ENCODE measurements around the gene PCYOX1L. TPM values are rescaled to one million over a fixed set of nuclear protein-coding genes. Genes with fewer than 3 reads are reported as not detected.

The PCYOX1L gene
- total RNA-seq, 1 experiment from 2014 or later: 7.0 TPM

- intact Hi-C loops (cut with micrococcal nuclease; ENCODE audit: unreplicated experiment) (loop anchor here (1.0 kb wide), 1 partner anchor 54 kb away; no protein-coding TSS in a partner anchor), in situ Hi-C loops (cut with HindIII; ENCODE audit: low pct_unique_long_range_greater_than_20kb, low sequenced_read_pairs) (no loop called here)
- CTCF ChIA-PET: interaction anchor here (0.6 to 1.2 kb wide), 4 partner anchors 11 to 107 kb away, joined by 3 to 8 read pairs (median 4); no protein-coding TSS in a partner anchor
- Histone ChIP-seq H3K27ac (ENCODE audit: low read length) (no peak overlapping the region), H3K9me3 (ENCODE audit: control insufficient read depth, insufficient read depth, low read depth, low read length) (no peaks in the 10 kb centered on the region), H3K27me3 (ENCODE audit: control insufficient read depth, insufficient read depth, low read length) (no peaks in the 10 kb centered on the region), H3K36me3 (ENCODE audit: control insufficient read depth, insufficient read depth, low read length) (no peaks in the 10 kb centered on the region), H3K4me1 (ENCODE audit: control insufficient read depth, insufficient read depth, low read length) (no peaks in the 10 kb centered on the region), H3K4me3 (ENCODE audit: low read depth in 2 of 2, low read length in 2 of 2) (no peak overlapping the region)
- POLR2A ChIA-PET: interaction anchor here (0.5 to 0.8 kb wide), 2 partner anchors 25 to 190 kb away, joined by 3 read pairs; no protein-coding TSS in a partner anchor
- ATAC-seq: peak; percentile 92
- no TSS peak for BruUV-seq (replicated peaks)
- TF ChIP-seq TCF7L2 (IDR thresholded peaks at IDR 0.05; ENCODE audit: low read depth, low read length) (no peak), CTCF (IDR thresholded peaks at IDR 0.05) (peak; percentile 96)
- DNase-seq (ENCODE audit: low read depth, low spot score): peak; percentile 43
Measured at GRCh38 chr5:149371296-149371962, 13.6 kb downstream of the PCYOX1L start.

- no peak overlapping the region for H3K27ac ChIP-seq (ENCODE audit: low read length)
- ATAC-seq: no peak
- in situ Hi-C loops (cut with HindIII; ENCODE audit: low pct_unique_long_range_greater_than_20kb, low sequenced_read_pairs) (no loop called here), intact Hi-C loops (cut with micrococcal nuclease; ENCODE audit: unreplicated experiment) (no loop called here)
- H3K36me3 ChIP-seq (ENCODE audit: control insufficient read depth, insufficient read depth, low read length): no peaks in the 10 kb centered on the region
- CTCF ChIA-PET: interaction anchor here (0.6 to 1.2 kb wide), 4 partner anchors 10 to 107 kb away, joined by 3 to 8 read pairs (median 4); no protein-coding TSS in a partner anchor
- BruUV-seq (replicated peaks): no TSS peak
- no peak overlapping the region for H3K4me3 ChIP-seq (ENCODE audit: low read depth in 2 of 2, low read length in 2 of 2)
- no peak for DNase-seq (ENCODE audit: low read depth, low spot score)
- POLR2A ChIA-PET: interaction anchor here (0.8 kb wide), 2 partner anchors 26 to 190 kb away, joined by 3 to 16 read pairs; no protein-coding TSS in a partner anchor
- H3K27me3 ChIP-seq (ENCODE audit: control insufficient read depth, insufficient read depth, low read length): no peaks in the 10 kb centered on the region
- no peaks in the 10 kb centered on the region for H3K4me1 ChIP-seq (ENCODE audit: control insufficient read depth, insufficient read depth, low read length)
- no peaks in the 10 kb centered on the region for H3K9me3 ChIP-seq (ENCODE audit: control insufficient read depth, insufficient read depth, low read depth, low read length)
- TF ChIP-seq POLR2AphosphoS5 (IDR thresholded peaks at IDR 0.05; ENCODE audit: low read depth, low read length) (no peak), TCF7L2 (IDR thresholded peaks at IDR 0.05; ENCODE audit: low read depth, low read length) (no peak), SIN3A (IDR thresholded peaks at IDR 0.05; ENCODE audit: borderline replicate concordance, insufficient read depth, low read depth, low read length) (no peak)
Measured at GRCh38 chr5:149372076-149372795, 14.4 kb downstream of the PCYOX1L start.

- CTCF ChIA-PET: no interaction called here
- POLR2A ChIA-PET: no interaction called here
- H3K4me1 ChIP-seq (ENCODE audit: control insufficient read depth, insufficient read depth, low read length): no peaks in the 10 kb centered on the region
- intact Hi-C loops (cut with micrococcal nuclease; ENCODE audit: unreplicated experiment) (no loop called here), in situ Hi-C loops (cut with HindIII; ENCODE audit: low pct_unique_long_range_greater_than_20kb, low sequenced_read_pairs) (no loop called here)
- H3K36me3 ChIP-seq (ENCODE audit: control insufficient read depth, insufficient read depth, low read length): no peaks in the 10 kb centered on the region
- no peaks in the 10 kb centered on the region for H3K9me3 ChIP-seq (ENCODE audit: control insufficient read depth, insufficient read depth, low read depth, low read length)
- no peak overlapping the region for H3K27ac ChIP-seq (ENCODE audit: low read length)
- no TSS peak for BruUV-seq (replicated peaks)
- TF ChIP-seq SIN3A (IDR thresholded peaks at IDR 0.05; ENCODE audit: borderline replicate concordance, insufficient read depth, low read depth, low read length) (no peak), CTCF (IDR thresholded peaks at IDR 0.05) (no peak), POLR2AphosphoS5 (IDR thresholded peaks at IDR 0.05; ENCODE audit: low read depth, low read length) (no peak), TCF7L2 (IDR thresholded peaks at IDR 0.05; ENCODE audit: low read depth, low read length) (no peak), REST (IDR thresholded peaks at IDR 0.05; ENCODE audit: insufficient read depth in 1 of 2, low read depth in 2 of 2, low read length in 1 of 2) (no peak)
- DNase-seq (ENCODE audit: low read depth, low spot score) (no peak), ATAC-seq (no peak)
- H3K27me3 ChIP-seq (ENCODE audit: control insufficient read depth, insufficient read depth, low read length): no peaks in the 10 kb centered on the region
- no peak overlapping the region for H3K4me3 ChIP-seq (ENCODE audit: low read depth in 2 of 2, low read length in 2 of 2)
Measured at GRCh38 chr5:149372932-149373331, 15.1 kb downstream of the PCYOX1L start.
